H9 (cell line): ENCODE data around the gene SLC44A1. TPM values are rescaled to one million over a fixed set of nuclear protein-coding genes. Genes with fewer than 3 reads are reported as not detected.

Source experiments
- DNase-seq: peaks from one replicate; pipeline ENCODE4 v3.0.0-alpha.2; 2017
- H2AFZ ChIP-seq: one replicate; pipeline ENCODE4 v1.6.1; 2013; ENCODE audit warnings: mild to moderate bottlenecking, low read length, control low read depth, moderate library complexity
- H2AK5ac ChIP-seq: 2 replicates; pipeline ENCODE4 v1.6.1; 2013; ENCODE audit warnings: low read length, control low read depth, mixed read lengths; ENCODE audit not compliant: insufficient read length
- H2BK120ac ChIP-seq: one replicate; pipeline ENCODE4 v1.6.1; 2013; ENCODE audit warnings: low read depth, mild to moderate bottlenecking, low read length, control low read depth, inconsistent platforms; ENCODE audit not compliant: poor library complexity, severe bottlenecking
- H2BK12ac ChIP-seq: 2 replicates; pipeline ENCODE4 v1.6.1; 2013; ENCODE audit warnings: low read length, control low read depth, mixed read lengths, low read depth; ENCODE audit not compliant: insufficient read length
- H2BK15ac ChIP-seq: 2 replicates; pipeline ENCODE4 v1.6.1; 2013; ENCODE audit warnings: low read depth, low read length, control low read depth
- H2BK20ac ChIP-seq: one replicate; pipeline ENCODE4 v1.6.1; 2013; ENCODE audit warnings: low read depth, mild to moderate bottlenecking, low read length, control low read depth, inconsistent platforms; ENCODE audit not compliant: poor library complexity, severe bottlenecking
- H2BK5ac ChIP-seq: 2 replicates; pipeline ENCODE4 v1.6.1; 2013; ENCODE audit warnings: low read length, control low read depth, mixed read lengths; ENCODE audit not compliant: insufficient read length
- H3K14ac ChIP-seq: 2 replicates; pipeline ENCODE4 v1.6.1; 2013; ENCODE audit warnings: low read length, control low read depth; ENCODE audit not compliant: insufficient read depth
- H3K18ac ChIP-seq: 2 replicates; pipeline ENCODE4 v1.6.1; 2013; ENCODE audit warnings: low read depth, mild to moderate bottlenecking, mixed read lengths, low read length, control low read depth; ENCODE audit not compliant: insufficient read length
- H3K23ac ChIP-seq: 2 replicates; pipeline ENCODE4 v1.6.1; 2013; ENCODE audit warnings: low read length, control low read depth, mixed read lengths, low read depth; ENCODE audit not compliant: insufficient read length
- H3K23me2 ChIP-seq: 2 replicates; pipeline ENCODE4 v1.6.1; 2013; ENCODE audit warnings: low read depth, mild to moderate bottlenecking, mixed read lengths, low read length, control low read depth; ENCODE audit not compliant: insufficient read length, poor library complexity, severe bottlenecking
- H3K27ac ChIP-seq: 2 replicates; pipeline ENCODE4 v1.5.1; 2013; ENCODE audit warnings: low read length, control low read depth, mixed read lengths, low read depth; ENCODE audit not compliant: insufficient read length
- H3K27me3 ChIP-seq: 2 replicates; pipeline ENCODE4 v1.6.1; 2013; ENCODE audit warnings: low read length, control low read depth, inconsistent platforms; ENCODE audit not compliant: insufficient read depth
- H3K4ac ChIP-seq: 2 replicates; pipeline ENCODE4 v1.6.1; 2013; ENCODE audit warnings: low read depth, mild to moderate bottlenecking, control low read depth, inconsistent platforms, low read length, moderate library complexity
- H3K4me1 ChIP-seq: 2 replicates; pipeline ENCODE4 v1.6.1; 2013; ENCODE audit warnings: low read length, control low read depth, inconsistent platforms; ENCODE audit not compliant: insufficient read depth
- H3K4me2 ChIP-seq: 2 replicates; pipeline ENCODE4 v1.6.1; 2013; ENCODE audit warnings: low read length, control low read depth, mixed read lengths; ENCODE audit not compliant: insufficient read length, insufficient read depth
- H3K56ac ChIP-seq: 2 replicates; pipeline ENCODE4 v1.6.1; 2013; ENCODE audit warnings: low read depth, mild to moderate bottlenecking, mixed read lengths, low read length, control low read depth; ENCODE audit not compliant: insufficient read length
- H3K79me1 ChIP-seq: 2 replicates; pipeline ENCODE4 v1.6.1; 2013; ENCODE audit warnings: low read depth, mild to moderate bottlenecking, moderate library complexity, low read length, control low read depth, inconsistent platforms; ENCODE audit not compliant: insufficient read depth, poor library complexity, severe bottlenecking
- H3K79me2 ChIP-seq: 2 replicates; pipeline ENCODE4 v1.6.1; 2013; ENCODE audit warnings: low read length, control low read depth, inconsistent platforms; ENCODE audit not compliant: insufficient read depth
- H3K9ac ChIP-seq: 2 replicates; pipeline ENCODE4 v1.6.1; 2013; ENCODE audit warnings: low read length, control low read depth, mixed read lengths; ENCODE audit not compliant: insufficient read length; ENCODE audit errors: extremely low read depth
- H3K9me3 ChIP-seq: one replicate; pipeline ENCODE4 v1.6.1; 2013; ENCODE audit warnings: low read depth, low read length, inconsistent platforms; ENCODE audit not compliant: control insufficient read depth
- H3T11ph ChIP-seq: one replicate; pipeline ENCODE4 v1.6.1; 2013; ENCODE audit warnings: mild to moderate bottlenecking, low read length, control low read depth, inconsistent platforms
- H4K20me1 ChIP-seq: one replicate; pipeline ENCODE4 v1.6.1; 2013; ENCODE audit not compliant: control insufficient read depth, insufficient read length, insufficient read depth
- H4K5ac ChIP-seq: 2 replicates; pipeline ENCODE4 v1.6.1; 2013; ENCODE audit warnings: low read depth, mild to moderate bottlenecking, mixed read lengths, low read length, control low read depth; ENCODE audit not compliant: insufficient read length
- H4K8ac ChIP-seq: replicated peaks from 2 replicates; pipeline ENCODE4 v1.6.1; 2013; ENCODE audit warnings: low read length, control low read depth, mixed read lengths, low read depth; ENCODE audit not compliant: insufficient read length
- H4K91ac ChIP-seq: 2 replicates; pipeline ENCODE4 v1.6.1; 2013; ENCODE audit warnings: low read depth, mild to moderate bottlenecking, moderate library complexity, mixed read lengths, low read length, control low read depth; ENCODE audit not compliant: insufficient read length
- H3K27ac Mint-ChIP-seq, 3 experiments: 2 replicates in 2 of 3; 3 replicates in 1 of 3; pipeline ENCODE4 v1.8.0; 2020 to 2021; ENCODE audit warnings: mixed read lengths in 3 of 3, mild to moderate bottlenecking in 1 of 3, moderate library complexity in 1 of 3
- H3K27me3 Mint-ChIP-seq: 2 replicates; pipeline ENCODE4 v1.8.0; 2021; ENCODE audit warnings: low read depth, mild to moderate bottlenecking, moderate library complexity, mixed read lengths
- H3K36me3 Mint-ChIP-seq, 3 experiments: 2 replicates in 2 of 3; 3 replicates in 1 of 3; pipeline ENCODE4 v1.8.0; 2020 to 2021; ENCODE audit warnings: low read depth in 3 of 3, mixed read lengths in 3 of 3; ENCODE audit not compliant: insufficient read depth in 1 of 3
- H3K4me1 Mint-ChIP-seq, 2 experiments: 2 replicates each; pipeline ENCODE4 v1.8.0; 2020; ENCODE audit warnings: mixed read lengths in 2 of 2
- H3K4me3 Mint-ChIP-seq, 2 experiments: 2 replicates in 1 of 2; 3 replicates in 1 of 2; pipeline ENCODE4 v1.8.0; 2020 to 2021; ENCODE audit warnings: mild to moderate bottlenecking in 2 of 2, mixed read lengths in 2 of 2, moderate library complexity in 1 of 2
- H3K9me3 Mint-ChIP-seq, 2 experiments: 2 replicates in 1 of 2; 3 replicates in 1 of 2; pipeline ENCODE4 v1.8.0; 2020; ENCODE audit warnings: mild to moderate bottlenecking in 2 of 2, mixed read lengths in 2 of 2, moderate library complexity in 1 of 2
- CTCF ChIP-seq: fragments of 200-600 bp; sonication (generic); conservative IDR thresholded peaks from 3 replicates; pipeline ENCODE4 v1.8.0; 2021; ENCODE audit warnings: antibody characterized with exemption, mild to moderate bottlenecking
- total RNA-seq: library from RNA; stranded (reverse); gene quantifications from 2 replicates; pipeline ENCODE4 v1.2.1, GENCODE V29; 2021

Gene SLC44A1
- total RNA-seq, 1 experiment from 2014 or later: 60.7 TPM

- Histone ChIP-seq H2AFZ (no peak overlapping the region), H3K79me1 (no peaks in the 10 kb centered on the region), H3K23ac (no peak overlapping the region), H4K8ac (no peak overlapping the region), H3K4me2 (no peak overlapping the region), H3K14ac (no peak overlapping the region), H3K79me2 (no peaks in the 10 kb centered on the region), H4K20me1 (no peaks in the 10 kb centered on the region), H2AK5ac (no peak overlapping the region), H2BK15ac (no peak overlapping the region), H3K23me2 (no peaks in the 10 kb centered on the region), H3K9ac (no peak overlapping the region), H4K91ac (no peak overlapping the region), H2BK5ac (no peak overlapping the region), H3K9me3 (no peaks in the 10 kb centered on the region), H3K18ac (no peak overlapping the region), H3K27ac (no peak overlapping the region), H2BK12ac (no peak overlapping the region), H3K4me1 (no peaks in the 10 kb centered on the region), H3K27me3 (no peaks in the 10 kb centered on the region), H3K56ac (no peak overlapping the region), H4K5ac (no peak overlapping the region), H2BK20ac (no peak overlapping the region), H2BK120ac (no peak overlapping the region), H3K4ac (no peak overlapping the region), H3T11ph (no peak overlapping the region)
- H3K4me1 Mint-ChIP-seq: no peaks in the 10 kb centered on the region
- no peak overlapping the region for H3K27ac Mint-ChIP-seq
- H3K27me3 Mint-ChIP-seq: no peaks in the 10 kb centered on the region
- no peak for DNase-seq
- H3K9me3 Mint-ChIP-seq: no peaks in the 10 kb centered on the region
- H3K4me3 Mint-ChIP-seq: no peak overlapping the region
- peaks cover 3 to 37% (median 25%) of the 10 kb centered on the region in 3 experiments; a peak in 5 of 7 replicates for H3K36me3 Mint-ChIP-seq
- no peak for TF ChIP-seq CTCF
These were observed 95.4 kb downstream of the SLC44A1 start for GRCh38 chr9:105339849-105340248.
